GM21529 (cell line): ENCODE measurements around the gene TCEA3.

Experiments
- ATAC-seq: cut with Tn5 transposase; IDR thresholded peaks from one replicate; pipeline ENCODE4 v1.9.1; 2021; ENCODE audit not compliant: unreplicated experiment

Gene TCEA3

DNA sequence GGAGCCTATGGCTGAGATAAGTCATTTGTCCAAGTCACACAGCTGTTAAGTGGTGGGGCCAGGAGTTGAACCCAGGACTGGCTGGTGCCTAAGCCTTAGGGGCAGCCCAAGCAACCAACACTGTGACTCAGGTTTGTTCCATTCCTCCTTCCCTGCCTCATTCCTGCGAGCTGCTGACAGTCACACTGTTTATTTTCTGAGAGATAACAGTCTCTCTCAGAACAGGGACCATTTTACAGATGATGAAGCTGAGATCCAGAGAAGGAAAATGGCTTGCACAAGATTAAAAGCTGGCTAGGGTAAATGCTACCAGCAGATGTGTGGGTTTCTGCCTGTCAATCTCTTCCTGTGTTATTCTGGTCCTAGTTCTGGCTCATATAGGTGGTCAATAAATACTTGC, 24.3 kb upstream of the TCEA3 start:
- no peak for ATAC-seq

DNA sequence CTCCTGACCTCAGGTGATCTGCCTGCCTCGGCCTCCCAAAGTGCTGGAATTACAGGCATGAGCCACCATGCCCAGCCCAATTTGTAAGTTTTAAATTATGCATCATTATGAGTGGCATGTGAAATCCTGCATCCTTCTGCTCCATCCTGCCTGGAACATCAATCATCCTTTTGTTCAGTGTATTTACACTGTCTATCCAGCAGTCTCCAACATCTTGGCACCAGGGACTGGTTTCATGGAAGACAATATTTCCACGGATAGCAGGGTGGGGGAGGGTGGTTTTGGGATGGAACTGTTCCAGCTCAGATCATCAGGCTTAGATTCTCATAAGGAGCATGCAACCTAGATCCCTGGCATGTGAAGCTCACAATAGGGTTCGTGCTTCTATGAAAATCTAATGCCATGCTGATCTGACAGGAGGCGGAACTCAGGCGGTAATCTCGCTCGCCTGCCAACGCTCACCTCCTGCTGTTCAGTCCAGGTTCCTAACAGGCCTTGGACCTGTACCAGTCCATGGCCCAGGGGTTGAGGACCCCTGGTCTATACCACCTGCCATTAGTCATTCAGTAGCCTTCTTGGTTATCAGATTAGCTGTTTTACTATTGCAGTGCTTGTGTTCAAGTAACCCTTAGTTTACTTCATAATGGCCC, 22.2 kb upstream of the TCEA3 start:
- no peak for ATAC-seq

DNA sequence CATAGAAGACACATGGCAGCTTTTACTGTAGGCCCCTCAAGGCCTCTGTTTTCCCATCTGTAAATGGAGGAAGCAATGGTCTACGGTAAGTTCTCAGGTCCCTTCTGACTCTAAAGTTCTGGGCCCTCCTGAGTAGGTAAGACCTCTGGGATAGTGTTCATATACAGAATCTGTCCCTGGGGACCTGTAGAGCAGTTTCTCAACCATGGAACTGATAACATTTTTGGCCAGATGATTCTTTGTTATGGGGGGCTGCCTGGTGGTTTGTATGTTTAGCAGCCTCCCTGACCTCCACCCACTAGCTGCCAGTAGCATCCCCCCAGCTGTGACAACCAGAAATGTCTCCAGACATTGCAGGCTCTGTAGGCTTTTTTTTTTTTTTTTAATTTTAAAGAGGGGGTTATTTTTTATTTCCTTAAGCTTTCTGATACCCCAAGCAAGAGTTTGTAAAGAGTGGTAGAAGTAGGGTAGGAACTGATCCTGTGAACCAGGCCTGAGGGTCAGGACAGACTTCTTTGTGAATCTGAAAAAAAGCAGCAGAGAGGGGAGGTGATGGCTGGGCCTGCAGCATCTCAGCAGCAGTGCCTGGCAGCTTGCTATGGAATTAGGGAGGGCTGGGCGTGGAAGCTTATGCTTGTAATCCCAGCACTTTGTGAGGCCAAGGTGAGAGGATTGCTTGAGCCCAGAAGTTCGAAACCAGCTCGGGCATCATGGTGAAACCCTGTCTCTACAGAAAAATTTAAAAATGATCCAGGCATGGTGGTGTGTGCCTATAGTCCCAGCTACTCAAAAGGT, 20.2 kb upstream of the TCEA3 start:
- ATAC-seq = no peak

DNA sequence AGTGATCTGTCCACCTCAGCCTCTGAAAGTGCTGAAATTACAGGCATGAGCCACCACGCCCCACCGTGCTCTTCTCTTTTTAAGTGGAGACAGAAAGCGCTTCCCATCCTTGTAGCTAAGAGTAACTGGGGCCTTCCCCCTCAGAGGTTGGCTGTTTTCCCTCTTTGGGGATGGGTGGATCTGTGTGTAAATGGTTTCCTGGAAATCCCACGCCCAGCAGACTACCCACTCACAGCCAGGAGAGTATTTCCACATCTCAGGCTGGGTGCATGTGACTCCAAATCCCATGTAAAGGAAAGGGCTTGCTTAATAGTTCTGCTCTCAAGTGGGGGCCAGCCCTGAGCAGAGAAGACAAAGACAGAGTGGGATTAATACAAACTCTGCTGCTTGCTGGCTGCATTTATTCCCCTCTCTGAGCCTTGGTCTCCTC, 19.6 kb upstream of the TCEA3 start:
- ATAC-seq = no peak

DNA sequence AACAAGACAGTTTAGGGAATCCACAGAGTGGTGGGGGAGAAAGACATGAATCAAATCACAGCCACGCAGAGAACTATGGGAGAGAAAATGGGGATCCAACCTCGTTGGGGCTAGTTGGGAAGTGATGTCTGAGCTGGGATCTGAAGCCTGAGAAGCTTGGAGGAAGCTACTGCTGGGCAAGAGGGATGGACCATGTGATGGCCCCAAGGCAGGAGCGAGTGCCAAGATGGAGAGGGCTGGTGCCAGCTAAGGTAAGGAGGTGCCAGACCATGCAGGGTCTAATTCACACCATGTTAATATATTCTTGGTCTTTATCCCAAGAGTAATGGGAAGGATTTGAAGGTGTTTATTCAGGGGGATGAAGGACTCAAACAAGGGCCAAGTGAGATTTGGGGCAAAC, 18.2 kb upstream of the TCEA3 start:
- no peak for ATAC-seq

DNA sequence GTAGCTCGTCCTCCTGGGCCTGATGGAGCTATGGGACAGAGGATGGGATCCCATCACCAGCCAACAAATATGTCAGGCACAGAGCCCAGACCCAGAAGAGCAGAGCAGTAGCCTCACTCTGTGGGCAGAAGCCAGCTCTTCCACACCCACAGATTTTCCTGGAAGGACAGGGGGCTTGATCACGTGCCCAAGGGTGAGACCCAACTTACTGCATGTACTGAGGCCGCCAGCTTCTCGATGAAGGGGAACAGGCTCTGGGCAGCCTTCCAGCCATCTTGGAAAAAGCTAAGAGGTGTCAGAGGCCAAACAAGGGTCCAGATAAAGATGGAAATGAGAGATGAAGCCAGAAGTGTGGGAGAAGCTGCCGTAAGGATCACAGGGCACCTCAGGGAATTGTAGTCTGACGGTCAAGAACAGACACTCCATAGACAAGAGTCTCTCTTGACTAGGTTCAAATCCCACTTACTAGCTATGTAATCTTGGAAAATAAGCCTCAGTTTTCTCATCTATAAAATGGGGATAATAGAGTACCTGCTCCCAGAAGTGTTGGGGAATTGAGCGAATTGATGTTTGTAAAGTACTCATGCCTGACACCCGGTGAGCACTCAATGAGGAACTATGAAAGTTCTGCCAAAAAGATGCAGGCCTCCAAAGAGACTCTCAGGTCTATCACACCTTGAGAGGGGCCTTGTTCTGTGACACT, 17.0 kb upstream of the TCEA3 start:
- ATAC-seq = no peak

DNA sequence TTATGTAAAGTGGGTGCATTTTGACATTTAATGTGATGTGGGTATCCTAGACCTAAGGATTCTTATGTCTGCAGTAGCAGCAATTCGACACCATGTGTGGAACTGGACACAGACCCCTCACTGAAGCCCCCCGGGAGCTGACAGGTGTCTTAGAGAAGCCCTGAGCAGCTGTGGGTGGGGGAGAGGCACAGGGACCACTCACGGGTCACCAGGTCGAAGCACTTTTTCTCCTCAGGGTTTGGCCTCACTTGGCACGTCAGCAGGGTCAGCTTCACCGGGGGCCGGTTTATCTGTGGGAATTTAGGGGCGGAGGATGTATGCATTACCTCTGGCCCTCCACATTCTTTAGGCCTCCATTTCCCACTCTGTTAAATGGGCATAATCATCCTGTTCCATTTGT, 14.0 kb upstream of the TCEA3 start:
- ATAC-seq = no peak

DNA sequence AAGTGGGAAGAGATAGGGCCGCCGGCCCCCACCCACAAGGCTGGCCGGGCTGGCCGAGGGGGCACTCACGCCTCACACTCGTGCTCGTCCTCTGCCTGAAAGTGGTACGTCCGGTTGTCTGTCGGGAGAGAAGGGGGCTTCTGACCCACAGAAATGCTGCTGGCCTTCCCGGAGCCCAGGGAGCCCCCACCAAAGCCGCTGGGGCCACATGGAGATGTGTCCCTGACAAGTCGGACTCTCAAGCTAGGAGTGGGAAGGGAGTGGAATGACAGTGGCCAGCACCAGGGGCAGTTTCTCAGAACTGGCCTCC, 12.8 kb upstream of the TCEA3 start:
- ATAC-seq = no peak

DNA sequence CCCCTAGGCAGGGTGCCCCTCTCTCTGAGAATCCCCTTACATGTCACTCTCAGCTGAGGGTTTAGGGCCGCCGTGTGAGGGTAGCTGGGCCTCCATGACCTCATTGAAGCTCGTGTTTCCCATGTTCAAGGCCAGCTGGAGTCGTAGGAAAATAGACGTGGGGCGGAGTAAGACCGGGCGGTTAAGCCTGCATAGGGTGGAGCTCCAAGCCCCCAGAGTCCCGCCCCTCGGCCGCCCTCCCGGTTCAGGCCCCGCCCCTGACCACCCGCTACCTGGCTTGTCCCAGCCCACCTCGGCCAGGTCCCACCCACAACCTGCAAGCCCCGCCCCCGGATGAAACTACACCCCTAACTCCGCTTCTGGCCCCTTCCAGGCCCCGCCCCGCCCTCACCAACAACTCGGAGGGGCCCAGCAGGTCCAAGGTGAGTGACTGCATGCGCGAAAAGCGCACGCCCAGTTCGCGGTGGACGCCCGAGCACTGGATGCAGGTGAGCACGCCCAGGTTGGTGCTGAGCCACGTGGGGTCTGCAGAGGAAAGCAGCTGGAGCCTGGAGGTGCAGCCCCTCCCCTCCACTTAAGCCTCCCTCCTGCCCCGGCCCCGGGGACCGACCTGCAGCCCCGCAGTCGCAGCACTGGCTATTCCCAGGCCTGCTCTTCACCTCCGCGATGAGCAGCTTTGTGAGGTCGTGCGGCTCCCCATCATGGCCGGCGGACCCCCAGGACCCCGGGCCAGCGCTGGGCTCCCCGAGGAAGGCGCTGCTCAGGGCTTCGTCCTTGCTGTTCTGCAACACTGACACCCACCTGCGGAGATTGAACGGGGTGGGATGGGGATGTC, 12.2 kb upstream of the TCEA3 start:
- no peak for ATAC-seq

DNA sequence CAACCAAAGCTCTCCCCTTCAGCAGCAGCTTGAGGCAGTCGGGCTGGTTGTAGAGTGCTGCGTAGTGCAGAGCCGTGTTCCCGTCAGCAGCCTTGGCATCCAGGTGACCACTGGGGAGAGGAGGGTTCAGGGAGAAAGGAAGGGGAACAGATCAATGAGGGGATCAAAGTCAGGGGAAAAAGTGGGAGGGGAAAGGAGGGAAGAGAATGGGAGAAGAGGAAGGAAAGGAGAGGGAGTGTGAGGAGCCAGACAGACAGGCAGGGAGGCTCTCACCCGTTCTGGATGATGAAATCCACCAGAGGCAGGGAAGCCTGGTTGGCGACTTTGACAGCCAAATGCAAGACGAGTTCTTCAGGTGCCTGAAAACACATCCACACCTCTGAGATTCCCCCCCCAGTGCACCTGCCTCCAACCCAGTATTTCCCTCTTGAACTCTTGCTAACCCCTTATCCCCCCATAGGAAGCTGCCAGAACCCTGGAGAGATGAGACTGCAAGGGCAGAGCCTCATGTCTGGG, 9.8 kb upstream of the TCEA3 start:
- no peak for ATAC-seq

DNA sequence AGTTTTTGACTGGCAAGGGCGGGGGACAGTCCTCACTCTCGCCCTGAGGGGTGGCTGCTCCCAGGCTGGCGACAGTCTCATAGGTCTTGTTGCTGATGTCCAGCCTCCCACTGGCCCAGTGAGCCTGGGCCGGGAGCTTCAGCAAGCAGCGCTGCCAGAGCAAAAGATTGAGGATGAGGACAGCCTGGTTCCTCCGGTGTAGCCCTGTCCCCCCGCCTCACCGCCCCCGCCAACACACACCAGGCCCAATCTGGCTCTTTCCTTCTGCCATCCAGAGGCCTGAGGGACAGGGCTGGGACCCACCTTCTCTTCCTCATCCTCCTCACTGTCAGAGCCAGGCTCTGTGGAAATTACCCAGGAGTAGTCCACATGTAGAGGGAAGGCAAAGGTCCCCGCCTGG, 8.6 kb upstream of the TCEA3 start:
- ATAC-seq = no peak

DNA sequence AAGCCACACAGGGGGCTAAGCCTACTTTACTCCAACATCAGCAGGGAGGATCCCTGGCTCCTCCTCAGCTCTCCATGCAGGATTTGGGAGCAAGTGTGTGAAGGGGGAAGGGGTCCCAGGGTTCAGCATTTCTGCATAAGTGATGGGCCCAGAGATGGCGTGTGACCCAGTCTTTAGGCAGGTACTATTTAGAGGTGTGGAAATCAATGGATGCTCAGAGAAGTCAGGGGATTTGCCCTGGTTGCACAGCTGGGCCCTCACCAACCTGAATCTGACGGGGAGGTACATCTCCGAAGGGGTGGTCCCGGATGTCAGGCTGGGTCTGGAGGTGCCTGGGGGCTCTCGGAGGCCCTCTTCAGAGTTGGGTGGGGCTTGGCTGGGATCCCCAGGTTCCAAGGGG, 6.9 kb upstream of the TCEA3 start:
- ATAC-seq = no peak

DNA sequence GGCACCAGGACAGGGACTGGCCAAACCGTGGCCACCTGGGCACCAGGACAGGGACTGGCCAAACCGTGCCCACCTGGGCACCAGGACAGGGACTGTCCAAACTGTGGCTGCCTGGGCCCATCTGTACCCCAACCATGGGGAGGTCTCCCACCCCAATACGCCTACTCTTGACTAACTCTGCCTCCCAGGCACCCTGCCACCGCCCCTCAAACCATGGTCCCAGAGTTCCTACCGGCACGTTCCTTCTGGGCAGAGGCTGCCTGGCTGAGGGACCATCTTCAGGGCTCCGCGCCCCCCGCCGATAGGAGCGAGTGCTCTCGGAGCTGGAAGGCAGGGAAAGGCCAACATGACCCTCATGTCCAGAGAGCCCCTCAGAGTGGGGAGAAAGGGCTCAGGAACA, 6.3 kb upstream of the TCEA3 start:
- no peak for ATAC-seq

DNA sequence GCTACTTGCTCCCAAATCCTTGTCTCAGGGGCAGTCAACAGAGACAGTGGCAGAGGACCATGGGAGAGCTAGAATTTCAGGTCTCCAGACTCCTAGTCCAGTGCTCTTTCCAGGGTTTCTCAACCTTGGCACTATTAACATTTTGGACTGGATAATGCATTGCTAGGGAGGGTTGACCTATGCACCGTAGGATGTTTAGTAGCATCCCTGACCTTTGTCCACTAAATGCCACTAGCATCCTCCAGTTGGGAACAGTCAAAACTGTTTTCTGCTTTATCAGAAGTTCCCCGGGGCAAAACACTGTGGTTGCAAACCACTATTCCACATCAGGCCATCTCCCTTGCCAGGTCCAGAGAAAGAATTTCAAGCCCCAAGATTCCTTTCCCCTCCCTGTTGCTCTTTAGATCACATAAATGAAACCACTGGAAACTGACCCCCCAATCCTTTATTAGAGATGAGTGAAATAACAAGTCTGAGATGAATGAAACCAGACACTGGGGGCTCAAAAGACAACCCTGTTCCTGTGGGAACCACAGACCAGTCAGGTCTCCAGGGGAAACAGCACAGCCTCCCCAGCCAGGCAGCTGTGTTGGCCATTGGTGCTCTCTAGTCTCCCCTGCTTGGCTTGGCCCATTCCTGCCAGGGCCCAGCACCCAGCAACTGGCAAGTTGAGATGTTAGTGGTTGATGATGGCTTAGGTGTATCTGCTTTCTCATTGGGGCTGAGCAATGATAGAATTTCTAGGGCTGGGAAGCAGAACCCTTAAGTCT, 3.8 kb upstream of the TCEA3 start:
- no peak for ATAC-seq

DNA sequence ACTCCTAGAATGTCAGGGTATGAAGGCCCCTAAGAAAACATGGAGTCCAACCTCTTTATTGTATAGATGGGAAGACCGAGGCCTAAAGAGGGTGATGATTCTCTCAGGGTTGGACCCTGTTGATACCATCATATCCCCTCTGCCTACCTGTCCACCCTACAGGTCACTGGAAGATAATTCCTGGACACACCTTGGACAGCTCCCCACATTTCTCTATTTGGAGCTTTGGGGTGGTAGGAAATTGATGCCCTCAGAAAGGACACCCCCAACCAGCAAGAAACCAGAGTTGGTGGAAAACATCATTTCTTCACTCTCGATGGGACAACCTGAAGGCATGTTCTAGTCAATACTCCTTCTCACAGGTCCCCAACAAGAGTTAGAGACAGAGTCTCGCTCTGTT, 3.0 kb upstream of the TCEA3 start:
- no peak for ATAC-seq

DNA sequence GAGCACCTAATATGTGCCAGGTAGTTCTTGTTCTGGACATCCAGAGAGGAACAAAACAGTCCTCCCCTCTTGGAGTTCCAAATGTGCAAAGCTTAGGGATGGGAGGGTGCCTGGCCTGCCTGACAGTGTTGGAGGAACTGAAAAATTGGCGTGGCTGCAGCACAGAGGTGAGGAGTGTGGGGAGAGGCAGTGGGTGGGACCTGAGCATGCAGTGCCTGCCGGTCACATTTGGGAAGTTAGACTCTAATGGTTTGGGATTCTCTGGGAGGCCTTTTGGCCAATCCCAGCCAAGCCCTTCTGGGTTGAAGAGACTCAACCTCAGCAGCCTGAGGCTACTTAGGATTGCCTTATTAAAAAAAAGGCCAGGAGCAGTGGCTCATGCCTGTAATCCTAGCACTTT, 2.3 kb upstream of the TCEA3 start:
- ATAC-seq = no peak

DNA sequence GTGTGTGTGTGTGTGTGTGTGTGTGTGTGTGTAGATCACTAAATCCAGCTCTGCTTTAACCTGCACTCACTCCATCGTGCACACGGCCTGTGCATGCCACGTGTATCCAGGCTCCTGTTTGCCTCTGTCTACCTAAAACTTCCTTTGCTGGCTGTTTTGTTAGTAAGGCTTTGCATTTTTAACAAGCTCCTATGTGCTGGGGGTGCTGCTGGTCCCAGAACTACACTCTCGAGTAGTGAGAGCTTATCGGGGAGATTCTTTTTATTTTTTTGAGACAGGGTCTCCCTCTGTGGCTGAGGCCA, 596 bp upstream of the TCEA3 start:
- ATAC-seq = no peak

DNA sequence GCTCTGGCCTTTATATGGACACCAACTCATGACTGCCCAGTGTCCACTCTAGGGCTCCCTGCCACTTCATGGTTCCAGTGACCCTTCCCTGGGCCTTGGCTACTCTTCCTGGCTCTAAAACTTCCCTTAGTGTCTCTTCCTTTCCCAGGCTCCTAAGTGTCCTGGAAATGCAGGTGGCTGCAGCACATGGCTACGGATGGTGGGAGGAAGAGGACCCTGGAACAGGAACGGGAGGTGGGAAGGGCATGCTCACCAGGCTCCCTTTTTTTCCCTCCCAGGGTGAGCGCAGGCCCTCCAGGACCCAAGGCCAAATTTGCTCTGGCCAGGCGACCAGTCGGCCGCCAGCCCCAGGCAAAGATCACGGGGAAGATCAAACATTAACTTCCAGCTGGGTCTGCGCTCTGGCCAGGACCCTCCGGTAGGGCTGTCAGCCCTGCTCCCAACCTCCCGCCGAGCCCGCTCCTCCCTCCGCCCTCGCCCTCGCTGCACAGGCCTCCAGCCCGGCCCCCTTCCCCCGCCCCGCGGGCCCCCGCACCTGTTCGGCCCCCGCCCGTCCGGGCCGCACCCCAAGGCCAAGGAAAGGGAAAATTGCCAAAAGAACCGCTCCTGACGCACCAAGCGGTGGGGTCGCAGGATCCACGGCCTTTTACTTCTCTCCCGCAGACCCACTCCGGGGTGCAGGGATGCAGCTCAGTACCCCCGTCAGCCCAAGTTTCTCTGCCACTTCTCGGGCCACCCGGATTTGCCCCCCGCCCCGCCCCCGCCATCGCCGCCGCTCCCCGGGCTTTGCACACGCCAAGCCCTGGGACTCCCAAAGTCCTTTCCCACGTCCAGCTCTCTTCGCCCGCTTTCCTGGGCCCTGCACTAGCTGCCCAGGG, 894 bp downstream of the TCEA3 start:
- no peak for ATAC-seq

DNA sequence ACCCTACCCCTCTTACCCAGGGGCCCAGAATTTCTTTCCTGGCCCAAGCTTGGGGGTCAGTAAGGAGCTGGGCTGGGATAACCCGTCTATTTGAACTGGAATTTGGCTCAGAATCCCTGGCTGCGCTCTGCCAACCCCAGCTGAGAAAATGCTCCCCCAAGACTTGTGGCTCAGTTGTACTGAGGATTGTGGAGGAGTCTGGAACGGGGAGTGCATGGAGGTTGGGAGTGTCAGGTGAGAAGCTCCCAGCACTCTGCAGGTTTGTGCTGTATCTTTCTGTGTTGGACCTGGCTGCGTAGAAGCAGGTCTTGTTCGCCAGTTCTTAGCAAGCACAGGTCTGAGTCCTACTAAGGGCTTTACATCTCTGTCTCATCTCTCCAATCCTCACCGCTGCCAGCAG, 1.6 kb downstream of the TCEA3 start:
- ATAC-seq = no peak
